Pancreas (tissue), 10 donors: ENCODE data around the gene LCN1. TPM values are rescaled to one million over a fixed set of nuclear protein-coding genes. Genes with fewer than 3 reads are reported as not detected.
A peak's percentile ranks its signal among the peaks of the same experiment; 100 is the strongest.

Experiments used
- ATAC-seq, 4 donors: fragments of 200-7000 bp; cut with Tn5 transposase; one replicate each; pipeline versions ENCODE4 v1.8.0 to v1.9.1; 2020; ENCODE audit warnings: mild to moderate bottlenecking in 4 of 4, moderate library complexity in 4 of 4
- DNase-seq, 6 donors: peaks; one replicate each; pipeline ENCODE4 v3.0.0-alpha.2; 2020
- FAIRE-seq: peaks from 2 replicates; lab custom pipeline; 2012; peaks lifted over from hg19 to GRCh38; lab: Jason Lieb, UNC
- H3K27ac ChIP-seq, 4 donors: fragments of 200-600 bp; sonication (generic); 1 replicate in 3 of 4; 2 replicates in 1 of 4; pipeline versions ENCODE4 v1.5.0 to v1.8.0; 2020
- H3K27me3 ChIP-seq, 4 donors: fragments of 200-600 bp; one replicate each; pipeline ENCODE4 v1.8.0; 2021
- H3K36me3 ChIP-seq, 3 donors: fragments of 200-600 bp; sonication (generic) in 1 of 3; one replicate each; pipeline versions ENCODE4 v1.5.0 to v1.8.0; 2020 to 2021
- H3K4me1 ChIP-seq, 3 donors: fragments of 200-600 bp; one replicate each; pipeline ENCODE4 v1.8.0; 2021
- H3K4me3 ChIP-seq, 4 donors: fragments of 200-600 bp; sonication (generic) in 2 of 4; one replicate each; pipeline versions ENCODE4 v1.5.0 to v1.8.0; 2020 to 2021
- H3K9me3 ChIP-seq, 4 donors: fragments of 200-600 bp; one replicate each; pipeline ENCODE4 v1.8.0; 2021
- WGBS, 2 donors: extraction: QIAGEN DNeasy Blood & Tissue Kit; methylation state at CpG; one replicate each; pipeline ENCODE4 v1.1.7; 2013; 5-methylcytosine and 5-hydroxymethylcytosine counted together
- intact Hi-C, 3 donors: fragments of 100-400 bp; cut with DNase I; formaldehyde crosslinking; loops; one replicate each; pipeline versions ENCODE4 v1.11.1 to v1.14.2; 2022
- polyA plus RNA-seq, 2 donors: library from polyadenylated mRNA; stranded (reverse); fragments of 200-250 nt; gene quantifications; one replicate each; pipeline ENCODE4 v1.2.3, GENCODE V29; 2013
- total RNA-seq, 6 donors: library from RNA; stranded (reverse); fragmentation: NEBNext Ultra II Directional in 4 of 6; extraction: Animal tissue kit (Norgen Biotek cat#: 25700) in 4 of 6; gene quantifications; one replicate each; pipeline versions ENCODE4 v1.2.1 to v1.2.4, GENCODE V29; 2021 to 2023
- TF ChIP-seq, protein P1 (sequence below), 4 donors: fragments of 200-600 bp; sonication (generic) in 3 of 4; IDR thresholded peaks; one replicate each; pipeline versions ENCODE4 v1.5.0 to v1.8.0; 2021; ENCODE audit warnings: antibody characterized with exemption in 4 of 4
- donor health status: healthy with polysubstance abuse.
- donor health status: DM: no; HTN: no; CAD: no; lungs with moderate emphysema.
- donor health status: DM: no; HTN: no; CAD: no.
- donor health status: control.
- donor health status: control.
- donor health status: Bipolar disorder and iron deficiency.
- donor health status: DM: yes; HTN: yes; CAD: no.
- donor health status: DM: no; HTN: no; CAD: no.
- donor health status: DM: no; HTN: no; CAD: no.
- donor health status: DM: yes; HTN: yes; CAD: no.

LCN1 gene
- total and polyA plus RNA-seq, 8 donors: not detected

DNA sequence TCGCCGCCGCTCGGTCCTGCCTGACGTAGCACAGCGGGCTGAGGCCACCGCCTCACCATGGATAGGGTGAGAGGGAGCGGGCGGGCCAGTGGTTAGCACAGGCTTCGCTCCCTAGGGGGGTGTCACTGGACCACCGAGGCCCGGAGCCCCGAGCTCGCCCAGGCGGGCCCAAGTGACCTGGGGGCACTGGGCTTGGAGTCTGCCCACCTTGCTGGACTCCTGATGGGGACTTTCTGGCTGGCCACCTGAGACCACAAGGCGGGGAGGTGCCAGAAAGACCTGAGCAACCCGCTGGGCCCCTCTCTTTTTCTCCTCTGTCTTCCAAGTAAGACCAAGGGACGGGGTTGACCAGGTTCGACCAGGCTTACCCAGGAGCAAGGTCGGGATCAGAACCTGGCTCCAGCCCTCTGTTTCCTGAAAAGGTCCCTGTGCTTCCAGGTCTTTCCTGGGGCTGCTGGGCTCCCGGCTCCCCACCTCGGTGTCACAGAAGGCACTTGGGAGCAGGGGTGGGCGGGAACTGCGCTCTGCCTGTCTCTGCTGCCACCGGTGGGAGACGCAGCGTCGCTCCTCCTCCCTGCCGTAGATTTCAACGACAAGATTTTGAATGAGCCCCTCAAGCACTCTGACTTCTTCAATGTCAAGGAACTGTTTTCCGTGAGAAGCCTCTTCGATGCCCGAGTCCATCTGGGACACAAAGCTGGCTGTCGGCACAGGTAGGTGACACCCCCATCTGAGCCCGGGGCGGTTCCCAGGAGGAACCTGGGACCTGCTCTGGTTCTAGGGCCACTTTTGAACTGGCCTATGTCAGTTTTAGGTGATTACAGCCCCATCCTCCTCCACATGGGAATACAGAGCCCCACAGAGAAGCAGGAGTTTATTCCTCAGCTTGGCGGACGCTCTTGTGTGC lies 19.7 kb upstream of the LCN1 start:
- TF ChIP-seq, protein P1, sequence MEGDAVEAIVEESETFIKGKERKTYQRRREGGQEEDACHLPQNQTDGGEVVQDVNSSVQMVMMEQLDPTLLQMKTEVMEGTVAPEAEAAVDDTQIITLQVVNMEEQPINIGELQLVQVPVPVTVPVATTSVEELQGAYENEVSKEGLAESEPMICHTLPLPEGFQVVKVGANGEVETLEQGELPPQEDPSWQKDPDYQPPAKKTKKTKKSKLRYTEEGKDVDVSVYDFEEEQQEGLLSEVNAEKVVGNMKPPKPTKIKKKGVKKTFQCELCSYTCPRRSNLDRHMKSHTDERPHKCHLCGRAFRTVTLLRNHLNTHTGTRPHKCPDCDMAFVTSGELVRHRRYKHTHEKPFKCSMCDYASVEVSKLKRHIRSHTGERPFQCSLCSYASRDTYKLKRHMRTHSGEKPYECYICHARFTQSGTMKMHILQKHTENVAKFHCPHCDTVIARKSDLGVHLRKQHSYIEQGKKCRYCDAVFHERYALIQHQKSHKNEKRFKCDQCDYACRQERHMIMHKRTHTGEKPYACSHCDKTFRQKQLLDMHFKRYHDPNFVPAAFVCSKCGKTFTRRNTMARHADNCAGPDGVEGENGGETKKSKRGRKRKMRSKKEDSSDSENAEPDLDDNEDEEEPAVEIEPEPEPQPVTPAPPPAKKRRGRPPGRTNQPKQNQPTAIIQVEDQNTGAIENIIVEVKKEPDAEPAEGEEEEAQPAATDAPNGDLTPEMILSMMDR (IDR thresholded peaks at IDR 0.05): no peak
- no peak for ATAC-seq
- peaks cover 2 to 12% (median 7%) of the 10 kb centered on the region in 3 donors for H3K36me3 ChIP-seq
- no peak for FAIRE-seq
- H3K27me3 ChIP-seq: no peaks in the 10 kb centered on the region
- peak overlapping the region; percentile 86 to 98 (median 90) for H3K4me3 ChIP-seq
- DNase-seq: peak in 2 of 6 donors; percentile 52 to 63
- H3K4me1 ChIP-seq: peaks cover 0 to 11% (median 3%) of the 10 kb centered on the region in 3 donors
- H3K9me3 ChIP-seq: no peaks in the 10 kb centered on the region
- peak overlapping the region in 1 of 4 donors; percentile 55 for H3K27ac ChIP-seq
- 38 to 42% methylated on average over 38 of the region's 38 CpGs for WGBS, 2 donors
- intact Hi-C loops: no loop called here

DNA sequence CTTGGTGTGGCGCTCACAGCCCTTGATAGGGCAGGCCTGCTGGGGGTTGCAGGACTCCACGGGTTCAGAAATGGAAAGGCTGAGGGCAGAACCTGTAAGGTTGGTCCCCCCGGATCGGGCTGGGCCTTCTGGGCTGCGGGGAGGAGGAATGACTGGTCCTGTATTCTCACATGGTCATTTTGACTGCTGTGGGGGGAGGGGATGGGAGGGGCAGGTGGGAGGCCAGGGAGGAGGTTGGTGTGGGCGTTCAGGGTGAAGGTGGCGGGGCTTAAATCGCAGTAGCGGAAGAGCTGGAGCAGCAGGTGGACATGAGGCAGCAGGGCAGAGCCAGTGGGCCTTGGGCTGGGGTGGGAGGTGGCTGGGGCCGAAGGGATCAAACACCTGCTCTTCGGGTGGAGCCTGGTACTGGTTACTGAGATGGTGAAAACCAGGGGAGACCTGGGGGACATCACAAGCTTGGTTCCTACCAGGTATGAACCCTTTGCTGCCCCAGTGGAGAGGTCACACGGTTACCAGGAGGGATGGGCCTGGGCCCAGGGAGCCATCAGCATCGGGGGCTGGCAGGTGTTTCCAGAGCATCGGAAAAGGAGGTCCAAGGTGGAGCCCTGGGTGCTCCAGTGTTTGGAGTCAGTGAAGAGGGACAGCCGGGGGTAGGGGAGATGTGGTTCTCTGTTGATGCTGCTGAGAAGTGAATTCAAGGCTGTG lies 18.9 kb upstream of the LCN1 start:
- peaks cover 2 to 12% (median 7%) of the 10 kb centered on the region in 3 donors for H3K36me3 ChIP-seq
- intact Hi-C loops: no loop called here
- DNase-seq (peak in 3 of 6 donors; percentile 25 to 57 (median 49)), FAIRE-seq (no peak), ATAC-seq (no peak)
- H3K4me3 ChIP-seq: no peak overlapping the region
- peaks cover 0 to 11% (median 3%) of the 10 kb centered on the region in 3 donors for H3K4me1 ChIP-seq
- TF ChIP-seq, protein P1 (IDR thresholded peaks at IDR 0.05): no peak
- 84 to 88% methylated on average over 15 of the region's 15 CpGs for WGBS, 2 donors
- H3K9me3 ChIP-seq: no peaks in the 10 kb centered on the region
- no peak overlapping the region for H3K27ac ChIP-seq
- H3K27me3 ChIP-seq: no peaks in the 10 kb centered on the region

DNA sequence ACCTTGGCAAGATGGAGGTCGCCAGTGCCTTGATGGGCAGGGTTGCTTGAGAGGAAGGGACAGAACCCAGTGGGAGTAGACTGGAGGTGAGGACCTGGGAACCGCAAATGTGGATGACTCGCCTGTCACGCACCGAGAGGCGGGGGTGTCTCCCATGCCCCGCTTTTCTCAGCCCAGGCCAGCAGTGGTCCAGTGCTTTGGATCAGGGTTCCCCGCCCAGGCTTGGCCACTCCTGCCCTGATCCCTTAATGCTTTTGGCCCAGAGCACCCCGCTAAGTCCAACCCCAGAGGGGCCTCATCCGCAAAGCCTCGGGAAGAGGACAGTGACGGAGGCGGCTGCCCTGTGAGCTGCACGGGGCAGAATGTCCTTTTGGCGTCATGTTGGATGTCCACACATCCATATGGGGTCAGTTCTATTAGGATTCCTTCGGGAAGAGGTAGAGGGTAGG lies 18.3 kb upstream of the LCN1 start:
- no peaks in the 10 kb centered on the region for H3K9me3 ChIP-seq
- no peak for ATAC-seq
- WGBS, 2 donors: 89 to 95% methylated on average over 16 of the region's 16 CpGs
- H3K27ac ChIP-seq: no peak overlapping the region
- intact Hi-C loops: no loop called here
- TF ChIP-seq, protein P1 (IDR thresholded peaks at IDR 0.05): no peak
- no peak for FAIRE-seq
- H3K4me1 ChIP-seq: peaks cover 0 to 11% (median 3%) of the 10 kb centered on the region in 3 donors
- no peak overlapping the region for H3K4me3 ChIP-seq
- peaks cover 2 to 12% (median 7%) of the 10 kb centered on the region in 3 donors for H3K36me3 ChIP-seq
- DNase-seq: peak in 3 of 6 donors; percentile 24 to 54 (median 44)
- no peaks in the 10 kb centered on the region for H3K27me3 ChIP-seq

DNA sequence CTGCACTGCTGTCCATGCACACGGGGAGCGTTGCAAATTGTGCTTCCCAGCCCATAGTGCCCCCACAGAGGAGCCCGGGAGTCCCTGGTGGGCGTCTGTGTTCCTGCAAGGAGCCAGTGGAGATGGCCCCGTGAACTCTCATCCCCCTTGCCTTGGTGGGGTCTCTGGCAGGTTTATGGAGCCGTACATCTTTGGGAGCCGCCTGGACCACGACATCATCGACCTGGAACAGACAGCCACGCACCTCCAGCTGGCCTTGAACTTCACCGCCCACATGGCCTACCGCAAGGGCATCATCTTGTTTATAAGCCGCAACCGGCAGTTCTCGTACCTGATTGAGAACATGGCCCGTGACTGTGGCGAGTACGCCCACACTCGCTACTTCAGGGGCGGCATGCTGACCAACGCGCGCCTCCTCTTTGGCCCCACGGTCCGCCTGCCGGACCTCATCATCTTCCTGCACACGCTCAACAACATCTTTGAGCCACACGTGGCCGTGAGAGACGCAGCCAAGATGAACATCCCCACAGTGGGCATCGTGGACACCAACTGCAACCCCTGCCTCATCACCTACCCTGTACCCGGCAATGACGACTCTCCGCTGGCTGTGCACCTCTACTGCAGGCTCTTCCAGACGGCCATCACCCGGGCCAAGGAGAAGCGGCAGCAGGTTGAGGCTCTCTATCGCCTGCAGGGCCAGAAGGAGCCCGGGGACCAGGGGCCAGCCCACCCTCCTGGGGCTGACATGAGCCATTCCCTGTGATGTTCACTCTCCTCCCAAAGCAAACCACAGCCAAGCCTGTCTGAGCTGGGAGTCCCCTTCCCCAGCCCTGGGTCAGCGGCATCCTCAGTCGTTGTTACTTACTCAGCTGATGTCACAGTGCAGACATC lies 17.6 kb upstream of the LCN1 start:
- ATAC-seq (no peak), FAIRE-seq (no peak), DNase-seq (peak in 2 of 6 donors; percentile 50 to 62)
- 88% methylated on average over 41 of the region's 41 CpGs for WGBS, 2 donors
- Histone ChIP-seq H3K36me3 (peaks cover 2 to 12% (median 7%) of the 10 kb centered on the region in 3 donors), H3K4me1 (peaks cover 0 to 11% (median 3%) of the 10 kb centered on the region in 3 donors), H3K4me3 (no peak overlapping the region), H3K27me3 (no peaks in the 10 kb centered on the region), H3K27ac (no peak overlapping the region), H3K9me3 (no peaks in the 10 kb centered on the region)
- TF ChIP-seq, protein P1 (IDR thresholded peaks at IDR 0.05): no peak
- intact Hi-C loops: no loop called here
